Measurements from ENCODE around the gene BHLHE40. TPM values are rescaled to one million over a fixed set of nuclear protein-coding genes. Genes with fewer than 3 reads are reported as not detected.

The BHLHE40 gene
- total RNA-seq, 5 donors from 2014 or later (not counting 1 experiment from before 2014, with no cell fraction given) = 54.1 to 177 (median 85.8) TPM

DNA sequence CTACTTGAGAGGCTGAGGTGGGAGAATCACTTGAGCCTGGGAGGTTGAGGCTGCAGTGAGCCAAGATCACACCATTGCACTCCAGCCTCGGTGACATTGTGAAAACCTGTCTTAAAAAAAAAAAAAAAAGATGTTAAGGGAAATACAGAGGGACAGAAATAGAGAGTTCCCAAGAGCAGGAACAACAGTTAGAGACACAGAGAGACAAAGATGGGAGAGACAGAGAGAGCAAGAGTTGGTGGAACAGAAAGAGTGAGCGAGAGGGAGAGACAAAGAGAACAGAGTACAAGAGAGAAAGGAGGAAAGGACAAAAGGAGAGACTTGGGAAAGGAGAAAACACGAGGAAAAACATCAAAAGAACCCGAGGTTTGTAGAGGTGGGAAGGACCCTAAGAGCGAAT is 35.8 kb downstream of the BHLHE40 start:
- Histone ChIP-seq H3K9me3 (no peaks in the 10 kb centered on the region), H3K4me1 (ENCODE audit: control insufficient read depth in 1 of 2, extremely low read depth in 1 of 2, insufficient read depth in 2 of 2, low read length in 2 of 2) (peaks cover 10 to 68% of the 10 kb centered on the region in 2 experiments), H3K27ac (ENCODE audit: low read length) (no peak overlapping the region), H3K27me3 (replicated peaks in 1 of 2; ENCODE audit: control insufficient read depth in 2 of 2, extremely low read depth in 1 of 2, insufficient read depth in 2 of 2, low read length in 1 of 2) (peaks cover 0 to 3% of the 10 kb centered on the region in 2 experiments), H3K4me3 (ENCODE audit: control insufficient read depth in 1 of 2, extremely low read depth in 1 of 2, low read length in 1 of 2) (no peak overlapping the region), H3K36me3 (ENCODE audit: control insufficient read depth in 2 of 2, extremely low read depth in 1 of 2, insufficient read depth in 1 of 2, low read length in 1 of 2) (no peaks in the 10 kb centered on the region)
- Mint-ChIP-seq H3K4me1 (peaks cover 51 to 83% (median 54%) of the 10 kb centered on the region in 3 donors), H3K4me3 (no peak overlapping the region), H3K36me3 (no peaks in the 10 kb centered on the region), H3K9me3 (no peaks in the 10 kb centered on the region), H3K27ac (peak overlapping the region; percentile 32 to 35), H3K27me3 (peaks cover 0 to 9% of the 10 kb centered on the region in 2 donors)
- 92% methylated on average over 5 of the region's 5 CpGs for WGBS (ENCODE audit: insufficient coverage)
- CTCF ChIA-PET = no interaction called here
- no peak for DNase-seq
- POLR2A ChIA-PET = interaction anchor here in 1 of 2 donors (0.6 to 1.0 kb wide), 2 partner anchors 29 to 30 kb away, joined by 3 read pairs; no protein-coding TSS in a partner anchor
- no peak for ATAC-seq (replicated peaks in 1 of 4)

- ATAC-seq (replicated peaks in 1 of 4) (peak; percentile 39 to 65 (median 62)), DNase-seq (peak in 22 of 35 experiments; percentile 9 to 63 (median 30))
- Histone ChIP-seq H3K27ac (ENCODE audit: low read length) (peak overlapping the region; percentile 56), H3K4me1 (ENCODE audit: control insufficient read depth in 1 of 2, extremely low read depth in 1 of 2, insufficient read depth in 2 of 2, low read length in 2 of 2) (peaks cover 10 to 61% of the 10 kb centered on the region in 2 experiments), H3K4me3 (ENCODE audit: control insufficient read depth in 1 of 2, extremely low read depth in 1 of 2, low read length in 1 of 2) (no peak overlapping the region), H3K9me3 (no peaks in the 10 kb centered on the region), H3K36me3 (ENCODE audit: control insufficient read depth in 2 of 2, extremely low read depth in 1 of 2, insufficient read depth in 1 of 2, low read length in 1 of 2) (no peaks in the 10 kb centered on the region), H3K27me3 (replicated peaks in 1 of 2; ENCODE audit: control insufficient read depth in 2 of 2, extremely low read depth in 1 of 2, insufficient read depth in 2 of 2, low read length in 1 of 2) (peaks cover 0 to 3% of the 10 kb centered on the region in 2 experiments)
- H3K9me3 Mint-ChIP-seq = no peaks in the 10 kb centered on the region
- POLR2A ChIA-PET = interaction anchor here (0.9 to 1.4 kb wide), 4 partner anchors 8 to 38 kb away, joined by 3 to 6 read pairs (median 4); partner anchors contain the start of gene BHLHE40 (in 1 of the 2)
- no peaks in the 10 kb centered on the region for H3K36me3 Mint-ChIP-seq
- peak overlapping the region; percentile 71 to 76 for H3K27ac Mint-ChIP-seq
- H3K4me3 Mint-ChIP-seq = peak overlapping the region in 2 of 3 donors; percentile 5 to 41
- peaks cover 0 to 9% of the 10 kb centered on the region in 2 donors for H3K27me3 Mint-ChIP-seq
- peaks cover 53 to 89% (median 54%) of the 10 kb centered on the region in 3 donors for H3K4me1 Mint-ChIP-seq
- CTCF ChIA-PET = interaction anchor here (0.5 to 1.8 kb wide), 7 partner anchors 8 to 429 kb away, joined by 3 to 8 read pairs (median 4); no protein-coding TSS in a partner anchor
- WGBS (ENCODE audit: insufficient coverage) = 44% methylated on average over 5 of the region's 11 CpGs
These were observed 37.2 kb downstream of the BHLHE40 start for GRCh38 chr3:5016211-5017161.

DNA sequence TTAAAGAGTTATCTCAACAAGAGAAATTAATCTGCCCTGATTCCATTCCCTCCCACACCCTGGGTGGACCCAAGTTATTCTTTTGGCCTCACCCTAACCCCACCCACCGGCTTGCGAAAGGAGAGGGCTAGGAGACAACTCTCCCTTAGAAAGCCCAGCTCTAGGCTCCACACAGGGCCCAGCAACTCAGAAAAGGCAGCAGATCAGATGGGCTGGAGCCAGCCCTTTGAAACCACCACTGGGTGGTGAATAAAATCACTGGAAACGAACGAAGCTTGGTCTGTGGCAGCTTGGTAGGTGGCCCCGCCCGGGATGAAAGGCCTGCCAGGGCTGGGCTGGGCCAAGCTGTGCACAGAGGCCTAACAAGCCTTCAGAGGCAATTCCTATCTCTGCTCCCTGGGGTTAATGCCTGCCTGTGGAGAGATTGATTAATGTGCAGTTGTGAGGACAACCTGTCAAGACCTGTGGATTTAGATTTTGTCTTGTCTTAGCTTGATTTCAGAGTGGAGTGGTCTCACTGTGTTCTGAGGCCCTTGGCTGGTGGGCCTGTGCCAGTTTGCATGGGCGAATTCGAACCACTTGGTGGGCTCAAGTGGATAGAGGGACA is 38.8 kb downstream of the BHLHE40 start:
- H3K9me3 Mint-ChIP-seq = no peaks in the 10 kb centered on the region
- WGBS (ENCODE audit: insufficient coverage) = 86% methylated on average over 7 of the region's 8 CpGs
- peak overlapping the region in 1 of 3 donors; percentile 10 for H3K4me3 Mint-ChIP-seq
- Histone ChIP-seq H3K27me3 (replicated peaks in 1 of 2; ENCODE audit: control insufficient read depth in 2 of 2, extremely low read depth in 1 of 2, insufficient read depth in 2 of 2, low read length in 1 of 2) (peaks cover 0 to 3% of the 10 kb centered on the region in 2 experiments), H3K36me3 (ENCODE audit: control insufficient read depth in 2 of 2, extremely low read depth in 1 of 2, insufficient read depth in 1 of 2, low read length in 1 of 2) (no peaks in the 10 kb centered on the region), H3K4me3 (ENCODE audit: control insufficient read depth in 1 of 2, extremely low read depth in 1 of 2, low read length in 1 of 2) (no peak overlapping the region), H3K4me1 (ENCODE audit: control insufficient read depth in 1 of 2, extremely low read depth in 1 of 2, insufficient read depth in 2 of 2, low read length in 2 of 2) (peaks cover 10 to 53% of the 10 kb centered on the region in 2 experiments), H3K9me3 (no peaks in the 10 kb centered on the region), H3K27ac (ENCODE audit: low read length) (no peak overlapping the region)
- ChIA-PET POLR2A (interaction anchor here (0.6 to 1.4 kb wide), 3 partner anchors 10 to 270 kb away, joined by 3 to 6 read pairs (median 5); partner anchors contain the start of gene BHLHE40 (in 1 of the 2)), CTCF (interaction anchor here (0.6 to 1.8 kb wide), 4 partner anchors 8 to 37 kb away, joined by 3 to 4 read pairs (median 4); no protein-coding TSS in a partner anchor)
- peaks cover 43 to 87% (median 53%) of the 10 kb centered on the region in 3 donors for H3K4me1 Mint-ChIP-seq
- no peak for DNase-seq
- H3K27me3 Mint-ChIP-seq = peaks cover 0 to 4% of the 10 kb centered on the region in 2 donors
- ATAC-seq (replicated peaks in 1 of 4) = no peak
- no peaks in the 10 kb centered on the region for H3K36me3 Mint-ChIP-seq
- peak overlapping the region; percentile 45 to 80 for H3K27ac Mint-ChIP-seq

DNA sequence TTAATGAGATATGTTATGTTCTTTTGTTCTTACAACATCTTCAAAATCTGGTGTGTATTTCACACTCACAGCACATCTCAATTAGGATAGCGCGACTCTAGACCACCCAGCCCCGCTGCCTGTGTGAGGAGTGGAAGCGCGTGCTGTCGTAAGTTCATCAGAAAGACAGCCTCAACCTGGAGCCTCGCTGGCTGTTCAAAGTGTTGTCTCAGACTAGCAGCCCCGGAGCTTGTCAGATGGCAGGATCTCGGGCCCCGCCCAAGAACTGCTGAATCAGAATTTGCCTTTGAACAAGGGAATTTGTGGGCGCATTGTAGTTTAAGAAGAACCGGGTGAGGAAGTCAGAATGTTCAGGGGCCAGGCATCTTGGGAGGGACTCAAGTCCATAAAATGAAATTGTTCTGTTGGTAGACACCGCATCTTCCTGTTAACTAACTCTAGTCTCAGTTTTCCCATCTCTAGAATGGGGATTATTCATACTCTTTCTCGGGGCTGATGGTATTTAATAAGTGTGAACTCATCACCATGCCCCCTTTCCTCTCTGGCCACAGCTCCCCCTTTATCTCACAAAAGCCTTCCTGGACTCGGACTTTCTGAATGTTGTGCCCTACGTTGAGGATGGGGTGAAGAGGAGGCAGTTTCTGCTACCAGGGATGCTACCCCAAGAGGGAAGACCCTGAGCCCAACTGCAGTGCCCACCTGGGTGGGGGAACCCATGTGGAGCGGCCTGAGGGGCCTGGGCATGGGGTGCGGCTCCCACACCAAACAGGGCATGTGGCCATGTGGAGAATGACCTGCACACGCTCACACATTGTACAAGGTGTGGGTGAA is 40.4 kb downstream of the BHLHE40 start:
- POLR2A ChIA-PET = interaction anchor here in 1 of 2 donors (0.5 to 1.0 kb wide), 4 partner anchors 36 to 140 kb away, joined by 4 to 5 read pairs (median 4); partner anchors contain the start of gene BHLHE40
- Mint-ChIP-seq H3K4me1 (peaks cover 43 to 77% (median 53%) of the 10 kb centered on the region in 3 donors), H3K4me3 (peak overlapping the region; percentile 24 to 53 (median 42)), H3K27ac (peak overlapping the region; percentile 81 to 85), H3K36me3 (no peaks in the 10 kb centered on the region), H3K27me3 (peaks cover 0 to 4% of the 10 kb centered on the region in 2 donors), H3K9me3 (no peaks in the 10 kb centered on the region)
- Histone ChIP-seq H3K27me3 (replicated peaks in 1 of 2; ENCODE audit: control insufficient read depth in 2 of 2, extremely low read depth in 1 of 2, insufficient read depth in 2 of 2, low read length in 1 of 2) (no peaks in the 10 kb centered on the region), H3K9me3 (no peaks in the 10 kb centered on the region), H3K4me3 (ENCODE audit: control insufficient read depth in 1 of 2, extremely low read depth in 1 of 2, low read length in 1 of 2) (no peak overlapping the region), H3K36me3 (ENCODE audit: control insufficient read depth in 2 of 2, extremely low read depth in 1 of 2, insufficient read depth in 1 of 2, low read length in 1 of 2) (no peaks in the 10 kb centered on the region), H3K27ac (ENCODE audit: low read length) (peak overlapping the region; percentile 54), H3K4me1 (ENCODE audit: control insufficient read depth in 1 of 2, extremely low read depth in 1 of 2, insufficient read depth in 2 of 2, low read length in 2 of 2) (peaks cover 10 to 53% of the 10 kb centered on the region in 2 experiments)
- peak; percentile 91 to 96 (median 92) for ATAC-seq (replicated peaks in 1 of 4)
- DNase-seq = peak; percentile 56 to 85 (median 76)
- CTCF ChIA-PET = interaction anchor here (0.7 to 1.2 kb wide), 3 partner anchors 38 to 308 kb away, joined by 3 to 9 read pairs (median 3); partner anchors contain the start of gene BHLHE40 (in 1 of the 2)
- 14% methylated on average over 7 of the region's 19 CpGs for WGBS (ENCODE audit: insufficient coverage)

DNA sequence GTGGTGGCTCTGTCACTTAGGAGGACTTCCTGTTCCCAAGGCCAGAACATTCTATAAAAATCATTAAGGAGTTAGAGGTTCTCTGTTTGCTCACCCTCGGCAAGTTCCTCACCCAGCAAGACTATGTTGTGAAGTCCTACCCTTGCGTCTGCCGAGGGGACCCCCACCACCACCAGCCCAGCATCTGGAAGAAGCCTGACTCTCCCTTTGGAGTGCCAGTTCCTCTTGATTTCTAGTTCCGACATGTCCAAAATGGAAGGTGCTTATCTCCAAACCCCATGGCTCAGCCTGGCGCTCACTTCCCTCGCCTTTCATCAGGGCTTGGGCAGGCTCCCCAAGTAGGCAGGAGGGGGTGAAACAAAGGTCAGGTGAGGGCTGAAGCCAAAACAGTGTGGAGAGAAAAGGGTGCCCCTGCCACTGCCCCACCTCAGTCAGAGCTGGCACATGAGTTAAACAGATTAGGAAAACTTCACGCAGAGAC is 41.0 kb downstream of the BHLHE40 start:
- Histone ChIP-seq H3K4me1 (ENCODE audit: control insufficient read depth in 1 of 2, extremely low read depth in 1 of 2, insufficient read depth in 2 of 2, low read length in 2 of 2) (peaks cover 10 to 53% of the 10 kb centered on the region in 2 experiments), H3K27me3 (replicated peaks in 1 of 2; ENCODE audit: control insufficient read depth in 2 of 2, extremely low read depth in 1 of 2, insufficient read depth in 2 of 2, low read length in 1 of 2) (no peaks in the 10 kb centered on the region), H3K27ac (ENCODE audit: low read length) (no peak overlapping the region), H3K9me3 (no peaks in the 10 kb centered on the region), H3K4me3 (ENCODE audit: control insufficient read depth in 1 of 2, extremely low read depth in 1 of 2, low read length in 1 of 2) (no peak overlapping the region), H3K36me3 (ENCODE audit: control insufficient read depth in 2 of 2, extremely low read depth in 1 of 2, insufficient read depth in 1 of 2, low read length in 1 of 2) (no peaks in the 10 kb centered on the region)
- DNase-seq = no peak
- Mint-ChIP-seq H3K27ac (peak overlapping the region; percentile 81 to 85), H3K36me3 (no peaks in the 10 kb centered on the region), H3K9me3 (no peaks in the 10 kb centered on the region), H3K4me3 (no peak overlapping the region), H3K27me3 (peaks cover 0 to under 1% of the 10 kb centered on the region in 2 donors), H3K4me1 (peaks cover 43 to 72% (median 53%) of the 10 kb centered on the region in 3 donors)
- WGBS (ENCODE audit: insufficient coverage) = 62% methylated on average over 4 of the region's 7 CpGs
- ChIA-PET CTCF (no interaction called here), POLR2A (no interaction called here)
- no peak for ATAC-seq (replicated peaks in 1 of 4)
